Neural cell (in vitro differentiated cells): ENCODE results near the gene CDK6.

Experiments used
- CTCF ChIP-seq: fragments of 450-650 bp; IDR thresholded peaks from 2 replicates; pipeline ENCODE4 v1.5.1; 2014; ENCODE audit warnings: antibody characterized with exemption, mild to moderate bottlenecking, moderate library complexity; ENCODE audit not compliant: poor library complexity, severe bottlenecking
- EP300 ChIP-seq: fragments of 450-650 bp; conservative IDR thresholded peaks from 2 replicates; pipeline ENCODE4 v1.6.1; 2014; ENCODE audit warnings: antibody characterized with exemption, mild to moderate bottlenecking, moderate library complexity; ENCODE audit not compliant: poor library complexity, severe bottlenecking
- EZH2 ChIP-seq: fragments of 200-600, 300-800 bp; shearing (Covaris generic), sonication (generic); IDR thresholded peaks from 2 replicates; pipeline ENCODE4 v1.6.1; 2014; ENCODE audit warnings: antibody characterized with exemption, low read length, borderline replicate concordance, mild to moderate bottlenecking; ENCODE audit not compliant: insufficient read depth, poor library complexity, severe bottlenecking

- TF ChIP-seq CTCF, result no peak
- no peak for TF ChIP-seq EZH2
- no peak for TF ChIP-seq EP300
Measured at GRCh38 chr7:92697012-92697411, 139.4 kb downstream of the CDK6 start.
